ENCODE data around the gene SPSB1.

Gene SPSB1

DNA sequence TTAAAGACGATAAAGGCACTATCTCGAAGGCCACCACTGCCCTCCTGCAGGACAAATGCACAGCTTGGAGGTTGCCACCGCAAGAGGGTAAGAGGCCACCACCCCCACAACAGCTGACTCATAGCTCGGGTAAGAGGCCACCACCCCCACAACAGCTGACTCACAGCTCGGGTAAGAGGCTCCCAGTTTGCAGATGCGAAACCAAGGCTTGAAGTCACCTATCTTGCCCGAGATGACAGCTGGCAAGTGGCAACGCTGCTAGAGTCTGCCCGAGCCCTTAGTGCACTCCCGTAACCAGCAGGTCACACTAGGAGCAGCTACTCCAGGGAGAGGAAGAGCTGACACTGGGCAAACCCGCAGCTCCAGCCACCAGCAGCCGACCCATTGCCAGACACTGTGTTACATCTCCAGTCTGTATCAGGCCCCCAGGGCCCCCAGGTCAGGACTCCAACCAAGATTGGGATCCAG, 17.1 kb upstream of the SPSB1 start:
- peak overlapping the region; percentile 6 for H3K27ac Mint-ChIP-seq (ENCODE audit: low read depth)
- H3K36me3 Mint-ChIP-seq (ENCODE audit: insufficient read depth): no peaks in the 10 kb centered on the region
- ATAC-seq (replicated peaks; ENCODE audit: extremely low read depth, poor library complexity, severe bottlenecking) (peak; percentile 95), DNase-seq (ENCODE audit: low spot score in 2 of 2) (peak in 1 of 2 donors; percentile 52)
- H3K4me3 Mint-ChIP-seq: peak overlapping the region; percentile 17
- H3K27me3 Mint-ChIP-seq: peaks cover 8% of the 10 kb centered on the region
- peaks cover 22% of the 10 kb centered on the region for H3K4me1 Mint-ChIP-seq
- no peaks in the 10 kb centered on the region for H3K9me3 Mint-ChIP-seq

DNA sequence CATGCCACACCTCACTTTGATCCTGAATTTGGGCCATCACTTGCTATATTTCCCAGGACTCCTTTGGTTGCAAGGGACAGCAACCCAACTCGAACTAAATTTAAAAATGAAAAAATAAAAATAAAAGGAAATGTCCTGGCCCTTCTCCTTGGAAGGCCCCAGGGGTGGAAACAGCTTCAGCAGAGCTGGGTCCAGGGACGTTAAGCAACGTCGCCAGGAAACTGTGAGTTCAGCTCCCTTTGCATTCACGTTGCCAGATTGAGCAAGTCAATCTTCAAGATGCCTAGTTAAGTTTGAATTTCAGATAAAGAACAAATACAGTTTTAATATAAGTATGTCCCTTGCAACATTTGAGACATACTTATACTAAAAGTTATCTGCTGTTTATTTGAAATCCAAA, 14.6 kb upstream of the SPSB1 start:
- Mint-ChIP-seq H3K4me1 (peaks cover 37% of the 10 kb centered on the region), H3K27ac (ENCODE audit: low read depth) (no peak overlapping the region), H3K36me3 (ENCODE audit: insufficient read depth) (peaks cover 2% of the 10 kb centered on the region), H3K27me3 (peaks cover 8% of the 10 kb centered on the region), H3K9me3 (no peaks in the 10 kb centered on the region), H3K4me3 (no peak overlapping the region)
- ATAC-seq (replicated peaks; ENCODE audit: extremely low read depth, poor library complexity, severe bottlenecking) (no peak), DNase-seq (ENCODE audit: low spot score in 2 of 2) (no peak)

DNA sequence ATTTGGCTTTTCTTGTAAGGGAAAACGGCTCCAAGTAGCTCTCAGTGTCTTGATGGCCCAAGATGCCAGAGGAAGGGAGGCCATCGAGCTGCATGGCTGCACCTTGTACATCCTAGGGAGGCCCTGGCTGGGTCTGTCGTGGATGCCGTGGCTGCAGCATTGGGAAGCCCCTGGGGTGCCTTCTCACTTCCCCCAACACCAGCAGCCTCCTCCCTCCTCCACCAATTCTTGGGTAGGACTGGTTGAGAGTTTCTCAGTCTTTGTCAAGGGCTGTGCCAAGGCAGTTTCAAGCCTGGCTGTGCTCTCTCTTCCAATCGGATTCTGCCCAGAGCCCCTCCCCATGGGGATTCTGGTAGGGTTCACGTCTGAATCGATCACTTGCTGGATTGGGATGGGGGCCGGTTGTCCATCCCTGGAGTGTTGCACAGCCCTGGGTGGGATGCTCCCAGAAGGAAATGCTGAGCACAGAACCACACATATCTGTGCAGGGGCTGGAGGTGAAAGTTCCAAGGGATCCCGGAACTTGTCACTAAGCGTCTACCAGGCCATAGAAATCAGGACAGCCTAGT, 14.0 kb upstream of the SPSB1 start:
- no peak overlapping the region for H3K27ac Mint-ChIP-seq (ENCODE audit: low read depth)
- no peak overlapping the region for H3K4me3 Mint-ChIP-seq
- no peaks in the 10 kb centered on the region for H3K9me3 Mint-ChIP-seq
- no peak for ATAC-seq (replicated peaks; ENCODE audit: extremely low read depth, poor library complexity, severe bottlenecking)
- peaks cover 43% of the 10 kb centered on the region for H3K4me1 Mint-ChIP-seq
- H3K36me3 Mint-ChIP-seq (ENCODE audit: insufficient read depth): peaks cover 2% of the 10 kb centered on the region
- DNase-seq (ENCODE audit: low spot score in 2 of 2): no peak
- peaks cover 8% of the 10 kb centered on the region for H3K27me3 Mint-ChIP-seq

DNA sequence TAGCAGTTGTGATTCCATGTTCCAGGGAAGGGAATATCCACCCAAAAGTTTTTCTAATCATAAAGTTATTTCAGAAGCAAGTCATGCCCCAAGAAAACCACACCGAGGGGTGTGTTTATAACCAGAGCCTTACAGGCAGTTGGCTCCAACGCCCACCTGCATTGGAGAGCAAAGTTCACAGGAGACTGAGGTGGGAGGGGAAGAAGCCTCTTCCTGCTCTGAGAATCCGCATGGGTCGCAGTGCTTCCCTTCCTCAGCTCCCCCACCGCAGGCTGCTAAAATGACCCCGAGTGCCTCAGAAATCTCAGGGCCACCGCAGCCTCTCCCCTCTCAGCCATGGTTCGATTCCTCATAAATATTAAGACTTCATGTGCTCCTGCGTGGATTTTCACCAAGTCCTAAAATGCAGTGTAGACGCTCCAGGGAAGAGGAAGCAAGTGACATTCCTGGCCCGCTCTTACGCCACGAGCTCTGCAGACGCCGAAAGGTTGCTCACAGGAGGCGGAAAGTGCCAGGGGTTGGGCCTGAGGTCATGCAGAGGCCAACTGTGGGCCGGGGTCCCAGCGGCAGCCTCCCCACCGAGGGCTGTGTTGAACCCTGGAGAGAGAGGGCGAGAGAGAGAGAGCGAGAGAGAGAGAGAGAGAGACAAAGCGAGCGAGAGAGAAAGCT, 13.4 kb upstream of the SPSB1 start:
- H3K36me3 Mint-ChIP-seq (ENCODE audit: insufficient read depth): peaks cover 2% of the 10 kb centered on the region
- ATAC-seq (replicated peaks; ENCODE audit: extremely low read depth, poor library complexity, severe bottlenecking) (no peak), DNase-seq (ENCODE audit: low spot score in 2 of 2) (no peak)
- no peak overlapping the region for H3K4me3 Mint-ChIP-seq
- no peak overlapping the region for H3K27ac Mint-ChIP-seq (ENCODE audit: low read depth)
- H3K4me1 Mint-ChIP-seq: peaks cover 49% of the 10 kb centered on the region
- H3K9me3 Mint-ChIP-seq: no peaks in the 10 kb centered on the region
- peaks cover 8% of the 10 kb centered on the region for H3K27me3 Mint-ChIP-seq

DNA sequence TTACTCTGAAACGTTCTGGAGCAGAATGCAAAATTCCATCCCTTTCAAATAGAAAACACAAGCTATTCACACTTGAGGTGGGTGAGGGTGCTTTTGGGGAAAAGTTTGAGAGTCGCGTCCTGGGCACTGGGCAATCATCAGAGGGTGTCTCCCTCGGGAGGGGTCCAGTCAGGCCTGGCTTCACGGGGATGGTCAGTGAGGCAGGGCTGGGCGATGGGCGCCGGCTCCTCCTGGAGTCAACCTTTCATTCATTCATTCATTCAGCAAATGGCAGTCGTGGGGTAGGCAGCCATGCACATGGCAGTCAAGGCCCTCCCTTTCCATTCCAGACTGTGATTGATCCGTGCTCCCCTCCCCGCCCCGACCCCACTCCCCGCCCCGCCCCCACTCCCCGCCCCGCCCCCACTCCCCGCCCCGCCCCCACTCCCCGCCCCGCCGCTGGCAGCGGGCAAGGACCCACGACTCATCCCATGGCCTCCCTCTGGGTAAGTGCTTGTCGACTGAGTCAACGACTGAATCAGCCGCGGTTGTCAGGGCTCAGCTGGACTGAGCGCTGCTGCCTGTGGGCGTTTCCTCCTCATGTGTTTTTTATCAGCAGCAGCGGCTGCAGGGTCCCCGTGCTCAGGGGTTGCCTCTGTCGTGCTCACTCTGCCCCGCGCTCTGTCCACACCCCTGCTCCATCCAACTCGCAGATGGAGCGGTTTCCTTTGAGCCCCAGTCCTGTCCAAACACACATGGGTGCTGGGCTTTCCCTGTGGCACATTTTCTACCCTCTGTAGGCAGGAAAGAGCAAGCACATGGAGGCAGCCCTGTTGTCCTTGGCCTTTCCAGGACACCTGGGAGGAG, 12.5 kb upstream of the SPSB1 start:
- H3K27ac Mint-ChIP-seq (ENCODE audit: low read depth): peak overlapping the region; percentile 65
- H3K4me1 Mint-ChIP-seq: peaks cover 54% of the 10 kb centered on the region
- DNase-seq (ENCODE audit: low spot score in 2 of 2) (no peak), ATAC-seq (replicated peaks; ENCODE audit: extremely low read depth, poor library complexity, severe bottlenecking) (no peak)
- H3K36me3 Mint-ChIP-seq (ENCODE audit: insufficient read depth): peaks cover 2% of the 10 kb centered on the region
- peak overlapping the region; percentile 68 for H3K4me3 Mint-ChIP-seq
- H3K9me3 Mint-ChIP-seq: no peaks in the 10 kb centered on the region
- peaks cover 8% of the 10 kb centered on the region for H3K27me3 Mint-ChIP-seq

DNA sequence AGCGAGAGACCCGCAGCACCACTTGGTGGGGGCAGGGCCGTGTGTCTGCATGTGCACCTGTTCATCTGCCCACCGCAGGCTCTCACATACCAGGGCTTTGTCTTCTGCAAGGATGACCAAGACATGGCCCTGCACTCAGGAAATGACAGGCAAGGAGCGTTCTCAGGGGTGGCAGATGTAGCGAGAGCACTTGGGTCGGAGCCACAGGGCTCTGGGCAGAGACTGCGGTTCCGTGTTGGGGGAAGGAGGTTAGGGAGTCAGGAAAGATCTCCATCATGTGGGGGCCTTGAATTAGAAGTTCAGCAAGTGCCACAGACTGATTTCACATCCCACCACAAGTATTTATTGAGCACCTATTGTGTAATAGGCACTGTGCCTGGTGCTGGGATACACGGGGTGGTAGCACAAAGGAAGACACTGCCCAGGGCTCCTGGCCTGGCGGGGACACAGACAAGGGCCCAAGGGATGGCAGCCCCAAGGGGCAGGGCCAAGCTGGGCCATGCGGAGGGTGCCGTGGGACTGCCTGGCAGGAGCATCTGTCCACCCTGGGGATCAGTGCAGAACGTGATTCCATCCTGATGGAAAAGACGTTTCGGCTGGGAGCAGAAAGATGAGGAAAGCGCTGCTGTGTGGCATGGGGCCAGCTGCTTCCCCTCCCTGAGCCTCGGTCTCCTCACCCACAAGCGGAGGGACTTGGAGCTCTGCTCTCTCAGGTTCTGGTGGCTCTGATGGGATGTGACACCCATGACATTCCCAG, 11.4 kb upstream of the SPSB1 start:
- DNase-seq (ENCODE audit: low spot score in 2 of 2): no peak
- Mint-ChIP-seq H3K9me3 (no peaks in the 10 kb centered on the region), H3K36me3 (ENCODE audit: insufficient read depth) (peaks cover 2% of the 10 kb centered on the region), H3K4me1 (peaks cover 47% of the 10 kb centered on the region), H3K27ac (ENCODE audit: low read depth) (peak overlapping the region; percentile 65), H3K27me3 (peaks cover 8% of the 10 kb centered on the region), H3K4me3 (peak overlapping the region; percentile 68)
- ATAC-seq (replicated peaks; ENCODE audit: extremely low read depth, poor library complexity, severe bottlenecking): no peak

DNA sequence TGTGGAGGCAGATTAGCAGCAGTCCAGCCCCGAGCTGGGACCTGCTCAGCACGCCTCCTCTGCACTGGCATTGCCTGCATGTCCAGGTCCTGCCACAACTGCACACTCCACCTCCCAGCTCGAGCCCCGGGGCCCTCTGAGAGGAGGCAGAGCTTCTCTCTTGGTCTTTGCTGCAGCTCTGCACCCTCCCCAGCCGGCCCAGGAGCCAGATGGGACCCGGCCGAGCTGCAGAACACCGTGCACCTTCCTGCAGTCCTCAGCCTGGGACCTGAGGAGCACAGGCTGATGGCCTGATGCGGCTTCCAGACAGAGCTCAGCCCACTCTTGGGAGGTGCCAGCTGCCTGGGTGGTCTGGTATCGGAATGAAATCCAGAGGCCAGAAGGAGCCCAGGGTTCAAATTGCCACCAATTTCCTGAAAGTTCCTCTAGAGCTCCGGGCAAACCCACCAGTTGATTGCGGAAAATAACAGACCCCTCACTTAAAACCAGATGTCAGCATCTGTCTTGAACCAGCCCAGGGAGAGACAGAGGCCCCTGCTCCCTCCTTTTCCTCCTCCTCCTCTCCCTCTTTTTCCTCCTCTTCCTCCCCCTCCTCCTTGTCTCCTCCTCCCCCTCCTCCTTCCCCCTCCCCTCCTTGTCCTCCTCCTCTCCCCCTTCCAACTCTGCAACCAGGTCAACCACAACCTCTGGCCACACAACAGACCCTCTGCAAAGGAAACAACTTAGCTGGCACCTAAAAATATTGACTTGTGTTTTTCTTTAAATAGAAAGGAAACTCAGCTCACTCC, 10.6 kb upstream of the SPSB1 start:
- no peak overlapping the region for H3K4me3 Mint-ChIP-seq
- no peak for ATAC-seq (replicated peaks; ENCODE audit: extremely low read depth, poor library complexity, severe bottlenecking)
- peaks cover 2% of the 10 kb centered on the region for H3K36me3 Mint-ChIP-seq (ENCODE audit: insufficient read depth)
- H3K27ac Mint-ChIP-seq (ENCODE audit: low read depth): no peak overlapping the region
- DNase-seq (ENCODE audit: low spot score in 2 of 2): no peak
- peaks cover 8% of the 10 kb centered on the region for H3K27me3 Mint-ChIP-seq
- peaks cover 53% of the 10 kb centered on the region for H3K4me1 Mint-ChIP-seq
- no peaks in the 10 kb centered on the region for H3K9me3 Mint-ChIP-seq

DNA sequence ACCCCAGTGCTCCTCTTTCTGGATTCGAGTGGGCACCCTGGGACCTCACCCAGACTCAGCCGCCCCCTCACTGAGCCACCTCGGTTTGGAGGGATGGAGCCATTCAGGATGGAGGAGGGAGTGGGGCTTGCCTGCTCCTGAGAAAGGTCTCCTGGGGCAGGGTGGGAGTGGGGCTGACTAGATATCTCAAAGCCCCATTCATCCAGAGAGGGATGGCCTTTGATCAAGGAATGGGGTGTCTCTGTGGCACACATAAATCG, 10.1 kb upstream of the SPSB1 start:
- DNase-seq (ENCODE audit: low spot score in 2 of 2): no peak
- no peaks in the 10 kb centered on the region for H3K9me3 Mint-ChIP-seq
- no peak overlapping the region for H3K27ac Mint-ChIP-seq (ENCODE audit: low read depth)
- H3K27me3 Mint-ChIP-seq: peaks cover 8% of the 10 kb centered on the region
- no peak for ATAC-seq (replicated peaks; ENCODE audit: extremely low read depth, poor library complexity, severe bottlenecking)
- peaks cover 53% of the 10 kb centered on the region for H3K4me1 Mint-ChIP-seq
- peaks cover 2% of the 10 kb centered on the region for H3K36me3 Mint-ChIP-seq (ENCODE audit: insufficient read depth)
- no peak overlapping the region for H3K4me3 Mint-ChIP-seq

DNA sequence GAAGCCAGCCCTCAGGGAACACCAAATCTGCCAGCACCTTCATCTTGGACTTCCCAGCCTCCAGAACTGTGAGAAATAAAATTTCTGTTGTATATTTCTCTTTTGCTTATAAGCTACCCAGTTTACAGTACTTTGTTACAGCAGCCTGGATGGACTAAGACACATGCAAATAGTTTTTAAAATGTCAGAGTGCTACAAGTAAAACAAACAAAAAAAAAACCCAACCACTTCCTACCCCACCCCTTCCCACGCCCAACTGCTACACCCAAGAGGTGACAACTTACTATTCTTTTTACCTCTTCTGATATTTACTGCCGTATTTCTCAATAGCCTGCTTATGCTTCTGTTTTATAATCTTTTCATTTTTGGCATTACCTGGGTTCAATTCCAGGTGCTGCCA, 8.6 kb upstream of the SPSB1 start:
- H3K4me1 Mint-ChIP-seq: peaks cover 53% of the 10 kb centered on the region
- peak; percentile 68 for ATAC-seq (replicated peaks; ENCODE audit: extremely low read depth, poor library complexity, severe bottlenecking)

DNA sequence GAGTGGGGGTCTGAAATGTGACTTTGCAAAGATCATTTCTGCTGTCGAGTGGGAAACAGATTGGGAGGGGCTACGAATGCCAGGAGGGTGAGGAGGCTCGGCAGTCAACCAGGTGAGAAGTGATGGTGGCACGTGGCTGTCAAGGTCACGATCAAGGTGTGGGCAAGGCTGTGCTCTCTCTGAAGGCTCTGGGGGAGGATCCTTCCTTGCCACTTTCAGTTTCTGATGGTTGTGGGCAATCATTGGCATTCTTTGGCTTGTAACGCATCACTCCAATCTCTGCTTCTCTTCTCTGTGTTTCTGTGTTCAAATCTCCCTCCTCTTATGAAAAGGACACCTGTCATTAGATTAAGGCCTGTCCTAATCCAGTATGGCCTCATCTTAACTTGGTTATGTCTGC, 6.1 kb upstream of the SPSB1 start:
- ATAC-seq (replicated peaks; ENCODE audit: extremely low read depth, poor library complexity, severe bottlenecking) (no peak), DNase-seq (ENCODE audit: low spot score in 2 of 2) (no peak)
- no peak overlapping the region for H3K4me3 Mint-ChIP-seq
- no peaks in the 10 kb centered on the region for H3K27me3 Mint-ChIP-seq
- no peak overlapping the region for H3K27ac Mint-ChIP-seq (ENCODE audit: low read depth)
- H3K36me3 Mint-ChIP-seq (ENCODE audit: insufficient read depth): peaks cover 4% of the 10 kb centered on the region
- peaks cover 6% of the 10 kb centered on the region for H3K9me3 Mint-ChIP-seq
- peaks cover 37% of the 10 kb centered on the region for H3K4me1 Mint-ChIP-seq

More for the DNA sequence above, 8.6 kb upstream of the SPSB1 start:
- Mint-ChIP-seq H3K36me3 (ENCODE audit: insufficient read depth) (peaks cover 4% of the 10 kb centered on the region), H3K27ac (ENCODE audit: low read depth) (no peak overlapping the region), H3K4me3 (peak overlapping the region; percentile 49), H3K27me3 (peaks cover 8% of the 10 kb centered on the region), H3K9me3 (peaks cover 4% of the 10 kb centered on the region)
- no peak for DNase-seq (ENCODE audit: low spot score in 2 of 2)

DNA sequence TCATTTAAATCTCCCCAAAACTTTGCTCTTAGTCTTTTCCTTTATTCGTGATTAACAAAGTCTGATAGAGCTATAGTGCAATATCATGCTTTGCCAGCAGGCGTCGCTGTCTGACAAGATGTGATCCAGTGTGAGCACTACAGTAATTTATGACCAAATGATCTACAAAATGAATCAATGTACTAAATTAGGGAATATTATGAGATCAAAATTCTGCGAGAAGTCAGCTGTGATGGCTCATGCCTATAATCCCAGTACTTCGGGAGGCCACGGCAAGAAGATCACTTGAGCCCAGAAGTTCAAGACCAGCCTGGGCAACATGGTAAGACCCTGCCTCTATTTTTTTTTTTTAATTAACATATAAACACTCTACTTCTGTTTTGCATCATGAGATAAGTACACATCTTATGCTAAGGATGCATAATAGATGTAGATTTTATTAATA, 3.6 kb upstream of the SPSB1 start:
- peak; percentile 73 to 87 for DNase-seq (ENCODE audit: low spot score in 2 of 2)

More for the DNA sequence above, 3.6 kb upstream of the SPSB1 start:
- H3K27ac Mint-ChIP-seq (ENCODE audit: low read depth): no peak overlapping the region
- ATAC-seq (replicated peaks; ENCODE audit: extremely low read depth, poor library complexity, severe bottlenecking): no peak
- no peak overlapping the region for H3K4me3 Mint-ChIP-seq
- H3K9me3 Mint-ChIP-seq: peaks cover 6% of the 10 kb centered on the region
- H3K27me3 Mint-ChIP-seq: no peaks in the 10 kb centered on the region
- peaks cover 20% of the 10 kb centered on the region for H3K4me1 Mint-ChIP-seq
- H3K36me3 Mint-ChIP-seq (ENCODE audit: insufficient read depth): peaks cover 2% of the 10 kb centered on the region

All from central memory CD8-positive, alpha-beta T cell (primary cell).